ENCODE data around the gene SDHAF4.
"Not testable (repeated sequence)": the region's sequence is repeated elsewhere in the genome, so short reads cannot be mapped to it uniquely, and the experiment has no call there.

Gene SDHAF4

DNA sequence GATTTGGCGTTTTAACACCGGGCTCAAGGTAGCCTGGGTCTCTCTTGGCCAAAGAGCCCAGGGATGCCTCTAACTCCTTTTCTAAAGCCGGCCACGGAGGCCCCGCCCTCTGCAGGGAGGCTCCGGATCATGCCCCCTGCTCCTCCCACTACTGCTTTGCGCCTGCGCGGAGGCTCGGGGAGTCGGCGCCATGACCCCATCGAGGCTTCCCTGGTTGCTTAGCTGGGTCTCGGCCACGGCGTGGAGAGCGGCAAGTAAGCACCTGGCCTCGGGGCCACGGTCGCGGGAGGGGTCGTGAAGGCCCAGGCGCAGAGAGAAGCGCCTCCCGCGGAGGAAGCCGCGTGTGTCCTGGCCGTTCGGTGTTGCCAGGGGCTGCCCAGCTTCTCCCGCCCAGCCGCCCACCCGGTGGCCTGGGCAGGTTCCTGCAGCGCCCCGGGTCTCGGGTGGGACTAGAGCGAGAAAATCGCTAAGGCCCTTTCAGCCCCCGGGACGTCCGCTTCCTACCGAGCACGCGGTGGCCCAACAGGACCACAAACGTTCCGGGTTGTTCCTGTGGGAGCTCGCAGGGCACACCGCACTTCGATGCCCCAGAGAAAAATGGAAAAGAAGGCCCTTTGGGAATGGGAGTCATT, at the start of gene SDHAF4:
TSS of gene SDHAF4 (plus strand) at position 180 of the 632 bp plus-strand sequence. CDS start at position 191, 11 bp downstream.
- peak; percentile 43 for DNase-seq

DNA sequence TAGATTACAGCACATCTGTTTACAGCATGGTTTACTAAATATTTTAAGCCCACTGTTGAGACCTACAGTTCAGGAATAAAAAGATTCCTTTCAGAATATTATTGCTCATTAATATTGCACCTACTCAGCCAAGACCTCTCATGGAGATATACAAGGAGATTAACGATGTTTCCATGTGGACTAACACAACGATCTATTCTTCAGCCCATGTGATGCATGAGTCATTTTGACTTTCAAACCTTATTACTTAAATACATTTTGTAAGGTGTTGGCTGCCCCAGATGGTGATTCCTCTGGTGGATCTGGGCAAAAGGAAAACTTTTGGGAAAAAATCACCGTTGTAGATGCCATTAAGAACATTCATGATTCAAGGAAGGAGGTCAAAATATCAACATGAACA, 48.0 kb upstream of the SDHAF4 start:
- no peak for DNase-seq

DNA sequence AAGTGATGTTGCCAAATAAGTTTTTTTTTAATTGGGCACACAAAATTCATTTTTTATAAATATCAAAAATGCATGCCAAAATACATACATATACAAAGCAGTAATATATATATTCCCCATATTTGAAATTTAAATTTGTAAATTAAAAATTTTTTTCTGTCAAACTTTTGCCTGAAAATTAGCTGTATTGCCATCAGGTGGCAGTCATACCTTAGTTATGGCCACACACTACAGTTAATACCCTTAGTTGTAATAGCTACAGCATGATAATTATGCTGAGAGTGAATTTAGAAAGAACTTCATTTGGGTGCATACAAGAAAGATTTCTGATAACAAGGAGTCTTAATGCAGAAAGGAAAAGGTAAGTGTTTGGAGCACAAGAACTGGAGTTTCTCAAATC, 46.2 kb upstream of the SDHAF4 start:
- no peak for DNase-seq

DNA sequence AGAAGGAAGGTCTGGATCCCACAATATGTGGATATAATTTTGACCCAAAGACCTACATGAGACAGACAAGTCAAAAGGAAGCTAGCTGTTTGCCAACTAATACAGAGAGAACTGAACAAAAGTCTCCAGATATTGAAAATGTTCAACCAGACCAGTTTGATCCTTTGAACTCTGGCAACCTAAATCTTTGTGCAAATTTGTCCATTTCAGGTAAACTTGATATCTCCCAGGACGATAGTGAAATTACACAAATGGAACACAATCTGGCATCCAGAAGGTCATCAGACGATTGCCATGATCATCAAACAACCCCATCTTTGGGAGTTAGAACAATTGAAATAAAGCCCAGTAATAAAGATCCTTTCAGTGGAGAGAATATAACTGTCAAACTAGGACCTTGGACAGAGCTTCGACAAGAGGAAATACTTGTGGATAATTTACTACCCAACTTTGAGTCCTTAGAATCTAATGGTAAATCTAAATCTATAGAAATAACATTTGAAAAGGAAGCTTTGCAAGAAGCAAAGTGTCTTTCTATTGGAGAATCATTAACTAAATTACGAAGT, 41.9 kb upstream of the SDHAF4 start:
- no peak for DNase-seq

DNA sequence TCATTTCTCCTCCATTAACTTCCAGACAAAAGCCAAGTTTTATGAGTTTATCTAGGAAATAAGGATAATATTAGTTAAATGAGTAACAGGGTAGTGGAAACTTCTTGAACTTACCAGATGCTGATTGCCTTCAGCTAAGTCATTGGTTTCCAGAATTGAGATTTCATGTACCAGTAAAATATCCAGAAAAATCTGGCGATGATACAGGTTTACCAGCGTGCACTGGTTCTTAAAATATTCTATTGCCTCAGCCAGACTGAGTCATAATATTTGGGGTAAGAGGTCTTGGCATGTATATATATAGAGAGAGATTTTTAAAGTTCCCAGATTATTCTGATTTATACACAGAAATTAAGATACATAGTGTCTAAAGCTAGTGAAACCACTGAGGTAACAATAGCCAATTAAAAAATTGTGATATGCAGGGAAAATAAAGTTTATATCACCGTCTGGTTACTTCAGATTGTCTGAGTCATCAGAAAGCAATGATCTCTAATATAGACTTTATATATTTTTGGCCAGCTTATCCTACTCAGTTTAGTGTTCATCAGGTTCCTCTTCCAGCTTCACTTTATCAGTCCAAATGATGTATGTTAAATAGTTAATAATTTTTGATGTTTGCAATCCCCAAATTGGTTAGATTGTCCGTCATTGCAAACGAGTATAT, 39.5 kb upstream of the SDHAF4 start:
- DNase-seq, result no peak

DNA sequence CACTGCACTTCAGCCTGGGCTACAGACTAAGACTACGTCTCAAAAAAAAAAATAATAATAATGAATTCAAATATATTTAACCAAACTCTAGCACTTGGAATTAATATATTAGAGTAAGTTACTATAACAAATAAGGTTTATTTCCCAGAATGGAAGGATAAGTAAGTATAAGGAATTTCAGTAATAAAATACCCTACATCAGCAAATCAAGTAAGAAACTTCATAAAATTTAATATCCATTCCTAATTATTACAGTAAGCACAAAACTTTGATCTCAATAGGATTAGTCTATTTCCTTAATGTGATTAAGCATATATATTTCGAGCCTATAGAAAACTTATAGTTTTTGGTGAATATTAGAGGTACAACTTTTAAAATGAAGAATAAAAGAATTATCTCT, 36.7 kb upstream of the SDHAF4 start:
- DNase-seq, result no peak

DNA sequence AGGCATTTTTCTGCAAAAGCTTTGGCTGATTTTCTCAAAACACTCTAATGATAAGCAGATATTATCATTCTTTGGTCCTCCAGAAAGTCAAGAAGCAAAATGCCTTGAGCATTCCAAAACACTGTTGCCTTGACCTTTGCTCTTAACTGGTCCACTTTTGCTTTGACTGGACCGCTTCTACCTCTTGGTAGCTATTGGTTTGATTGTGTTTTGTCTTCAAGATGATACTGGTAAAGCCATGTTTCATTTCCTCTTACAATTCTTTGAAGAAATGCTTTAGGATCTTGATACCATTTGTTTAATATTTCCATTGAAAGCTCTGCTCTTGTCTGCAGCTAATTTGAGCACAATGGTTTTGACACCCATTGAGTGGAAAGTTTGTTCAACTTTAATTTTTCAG, 35.6 kb upstream of the SDHAF4 start:
- DNase-seq, result no peak

DNA sequence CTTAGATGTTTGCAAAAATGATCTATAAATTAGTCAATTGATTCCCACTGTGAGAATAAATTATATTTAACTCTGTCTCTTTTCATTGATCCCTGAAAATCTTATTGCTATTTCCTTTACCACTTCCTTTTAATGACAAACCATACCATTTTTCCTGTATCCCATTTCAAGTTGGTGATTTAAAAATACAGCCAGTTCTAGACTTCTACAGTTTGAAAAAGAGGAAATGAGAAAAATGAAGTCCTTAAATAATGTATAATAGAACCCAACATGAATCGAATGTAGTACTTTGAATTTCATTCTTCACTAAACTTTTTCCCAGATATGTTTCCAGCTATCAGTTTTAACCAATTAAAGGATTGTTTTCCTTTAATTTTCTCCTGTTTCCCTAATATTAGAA, 29.5 kb upstream of the SDHAF4 start:
- no peak for DNase-seq

DNA sequence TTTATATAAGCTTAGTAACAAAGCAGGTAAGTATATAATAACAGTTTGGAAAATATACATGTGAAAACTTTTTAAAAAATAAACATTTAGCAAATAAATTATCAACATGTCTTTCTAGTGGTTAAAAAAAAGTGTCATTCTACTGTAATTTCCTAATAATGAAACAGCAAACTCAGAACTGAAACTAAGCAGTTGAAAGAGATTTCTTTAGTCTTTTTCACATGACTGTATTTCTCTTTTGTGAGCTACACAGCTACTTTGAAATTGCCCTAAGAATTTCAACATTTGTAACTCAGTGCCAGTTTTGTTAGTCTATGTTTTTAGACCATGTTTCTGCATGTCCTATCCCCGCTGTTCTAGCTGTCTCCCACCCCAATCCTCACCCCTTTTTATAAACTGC, 28.4 kb upstream of the SDHAF4 start:
- no peak for DNase-seq

DNA sequence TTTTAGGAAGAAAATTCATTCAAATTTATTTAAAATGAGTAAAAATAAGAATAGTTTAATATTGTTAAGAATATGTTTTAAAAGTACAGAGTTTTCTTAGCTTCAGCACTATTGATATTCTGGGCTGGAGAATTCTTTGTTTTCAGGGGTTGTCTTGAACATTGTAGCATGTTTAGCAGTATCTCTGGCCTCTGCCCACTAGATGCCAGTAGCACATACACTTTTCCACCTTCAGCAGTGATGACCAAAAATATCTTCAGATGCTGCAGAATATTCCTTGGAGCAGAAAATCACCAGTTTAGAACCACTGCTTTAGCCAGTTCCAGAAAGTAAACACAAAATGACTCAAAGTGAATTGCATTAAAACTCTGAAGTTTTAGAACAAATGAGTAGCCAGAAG, 19.4 kb upstream of the SDHAF4 start:
- DNase-seq, result no peak

DNA sequence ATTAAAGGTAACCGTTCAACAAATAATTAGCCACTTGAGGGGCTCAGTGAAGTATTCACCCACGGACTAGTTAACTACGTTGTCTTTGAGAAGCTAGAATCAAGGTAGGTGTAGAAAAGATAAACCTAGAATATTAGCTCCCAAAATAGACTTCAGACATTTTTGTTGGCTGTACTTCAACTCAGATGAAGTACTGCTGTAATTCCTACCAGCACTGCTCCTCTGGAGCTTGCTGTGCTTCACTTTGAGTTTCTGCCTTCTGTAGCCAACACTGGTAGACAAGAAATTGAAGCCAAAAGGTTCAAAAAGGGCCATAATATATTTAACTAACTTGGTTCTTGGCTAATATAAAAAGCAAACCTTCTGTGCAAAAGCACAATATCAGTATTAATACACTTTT, 18.8 kb upstream of the SDHAF4 start:
- DNase-seq, result no peak

DNA sequence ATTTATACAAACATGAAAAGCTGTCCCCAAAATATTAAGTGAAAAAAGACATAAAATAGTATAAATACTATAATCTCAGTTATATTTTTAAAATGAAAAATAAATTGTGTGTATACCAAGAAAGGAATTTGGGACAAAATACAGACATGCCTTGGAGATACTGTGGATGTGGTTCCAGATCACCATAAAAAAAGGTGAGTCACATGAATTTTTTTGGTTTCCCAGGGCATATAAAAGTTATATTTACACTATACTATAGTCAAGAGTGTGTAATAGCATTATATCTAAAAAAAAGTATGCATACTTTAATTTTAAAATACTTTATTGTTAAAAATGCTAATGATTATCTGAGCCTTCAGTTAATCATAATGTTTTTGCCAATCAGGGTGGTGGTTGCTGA, 17.4 kb upstream of the SDHAF4 start:
- no peak for DNase-seq

DNA sequence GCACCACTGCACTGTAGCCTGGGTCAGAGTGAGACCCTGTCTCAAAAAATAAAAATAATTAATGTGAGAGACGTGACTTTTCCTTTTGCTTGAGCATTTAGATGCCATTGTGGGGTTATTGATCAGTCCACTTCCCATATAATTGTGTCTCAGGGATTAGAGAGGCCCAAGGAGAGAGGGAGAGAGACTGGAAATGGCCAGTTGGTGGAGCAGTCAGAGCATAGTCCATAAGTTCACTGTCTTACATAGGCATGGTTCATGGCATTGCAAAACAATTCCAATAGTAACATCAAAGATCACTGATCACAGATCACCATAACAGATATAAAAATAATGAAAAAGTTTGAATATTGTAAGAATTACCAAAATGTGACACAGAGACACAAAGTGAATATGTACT, 15.2 kb upstream of the SDHAF4 start:
- no peak for DNase-seq

DNA sequence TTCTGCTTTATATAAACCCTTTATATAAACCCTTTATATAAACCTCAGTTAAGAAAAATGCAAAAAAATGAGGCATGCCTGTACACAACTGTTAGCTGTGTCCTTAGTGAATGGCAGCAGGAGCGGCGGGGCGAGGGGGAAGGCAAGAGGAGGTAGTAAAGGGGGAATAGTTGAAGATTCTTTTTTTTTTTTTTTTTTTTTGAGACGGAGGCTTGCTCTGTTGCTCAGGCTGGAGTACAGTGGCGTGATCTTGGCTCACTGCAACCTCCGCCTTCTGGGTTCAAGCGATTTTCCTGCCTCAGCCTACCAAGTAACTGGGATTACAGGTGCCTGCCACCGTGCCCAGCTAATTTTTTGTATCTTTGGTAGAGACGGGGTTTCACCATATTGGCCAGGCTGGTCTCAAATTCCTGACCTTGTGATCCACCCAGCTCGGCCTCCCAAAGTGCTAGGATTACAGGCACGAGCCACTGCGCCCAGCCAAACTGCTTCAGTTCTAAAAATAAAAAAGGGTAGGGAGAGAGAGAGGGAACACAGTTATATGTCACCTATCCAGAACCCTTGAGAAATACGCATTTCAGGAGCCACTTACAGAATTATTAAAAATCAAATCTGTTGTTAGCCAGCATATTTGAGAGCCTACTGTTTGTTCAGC, 14.3 kb upstream of the SDHAF4 start:
- not testable (repeated sequence) for DNase-seq

DNA sequence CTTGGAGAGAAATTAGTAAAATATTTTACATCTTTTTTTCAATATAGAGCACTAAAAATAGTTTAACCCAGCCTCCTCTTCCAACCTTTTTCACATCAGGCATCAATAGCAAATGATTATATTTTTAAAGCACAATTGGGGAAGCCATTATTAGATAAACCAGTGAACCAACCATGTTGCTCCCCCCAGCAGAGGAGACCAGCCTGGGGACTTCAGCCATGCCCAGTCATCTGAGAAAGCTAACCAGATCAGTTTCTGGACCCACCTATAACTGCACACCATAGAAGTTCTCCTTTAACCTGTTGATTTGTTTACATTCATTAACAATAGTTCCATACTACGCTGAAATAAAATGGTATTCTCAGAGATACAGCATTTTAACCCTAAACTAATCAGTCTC, 13.8 kb upstream of the SDHAF4 start:
- no peak for DNase-seq

DNA sequence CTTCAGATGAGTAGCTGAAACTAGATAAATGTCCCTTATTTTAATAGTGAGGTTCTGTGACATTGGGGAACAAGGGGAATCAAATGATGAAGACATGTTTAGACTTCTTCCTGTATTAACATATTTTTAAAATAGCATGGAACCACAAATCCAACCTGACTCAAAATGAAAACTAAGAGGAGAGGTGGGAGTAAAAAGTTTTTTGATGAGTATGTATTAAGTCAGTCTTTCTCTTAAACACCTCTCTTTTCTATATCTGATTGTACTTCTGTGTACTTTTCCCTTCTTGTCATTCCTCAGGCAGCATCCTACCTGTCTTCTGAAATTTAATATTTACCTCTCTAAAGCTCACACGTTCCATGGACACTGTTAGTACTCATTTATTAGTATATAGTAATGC, 8.7 kb upstream of the SDHAF4 start:
- DNase-seq, result no peak

DNA sequence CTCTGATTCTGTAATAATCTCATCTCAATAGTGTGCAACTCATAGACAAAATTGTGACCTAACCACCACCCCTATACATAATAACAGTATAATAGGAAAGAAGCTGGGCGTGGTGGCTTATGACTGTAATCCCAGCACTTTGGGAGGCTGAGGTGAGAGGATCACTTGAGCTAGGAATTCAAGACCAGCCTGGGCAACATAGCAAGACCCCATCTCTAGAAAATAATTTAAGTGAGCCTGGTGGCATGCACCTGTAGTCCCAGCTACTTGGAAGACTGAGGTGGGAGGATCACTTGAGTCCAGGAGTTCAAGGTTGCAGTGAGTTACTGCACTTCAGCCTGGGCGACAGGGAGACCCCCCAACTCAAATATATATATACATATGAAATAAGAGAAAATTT, 4.3 kb upstream of the SDHAF4 start:
- not testable (repeated sequence) for DNase-seq

DNA sequence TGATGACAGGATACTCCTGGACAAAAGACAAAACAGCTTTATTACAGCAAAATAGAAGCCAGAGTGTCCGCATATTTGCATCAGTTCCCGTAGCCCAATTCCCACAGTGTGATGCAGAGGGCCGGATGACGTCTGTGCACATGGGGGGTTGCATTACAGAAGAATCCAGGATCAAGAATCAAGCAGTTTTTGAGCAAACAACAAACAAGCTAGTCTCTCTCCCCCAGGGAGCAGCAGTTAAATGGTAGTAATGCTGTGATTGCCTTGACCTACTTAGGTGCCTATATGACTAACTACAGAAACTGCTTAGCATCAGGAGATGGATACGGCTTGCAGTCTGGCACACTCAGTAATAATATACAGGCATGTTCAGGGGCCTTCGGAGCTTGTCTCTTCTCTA, 3.2 kb upstream of the SDHAF4 start:
- DNase-seq, result no peak

DNA sequence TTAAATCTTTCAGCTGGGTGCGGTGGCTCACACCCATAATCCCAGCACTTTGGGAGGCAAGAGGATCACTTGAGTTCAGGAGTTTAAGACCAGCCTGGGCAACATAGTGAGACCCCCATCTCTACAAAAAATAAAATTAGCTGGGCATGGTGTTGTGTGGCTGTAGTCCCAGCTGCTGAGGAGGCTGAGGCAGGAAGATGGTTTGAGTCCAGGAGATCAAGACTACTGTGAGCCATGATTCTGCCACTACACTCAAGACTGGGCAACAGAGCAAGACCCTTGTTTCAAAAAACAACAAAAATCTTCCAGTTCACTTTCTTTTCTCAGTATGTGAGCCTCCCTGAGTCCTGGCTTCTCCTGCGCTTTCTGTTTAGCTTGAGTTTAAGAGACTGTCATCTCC, 7.9 kb downstream of the SDHAF4 start:
- DNase-seq, result no peak

DNA sequence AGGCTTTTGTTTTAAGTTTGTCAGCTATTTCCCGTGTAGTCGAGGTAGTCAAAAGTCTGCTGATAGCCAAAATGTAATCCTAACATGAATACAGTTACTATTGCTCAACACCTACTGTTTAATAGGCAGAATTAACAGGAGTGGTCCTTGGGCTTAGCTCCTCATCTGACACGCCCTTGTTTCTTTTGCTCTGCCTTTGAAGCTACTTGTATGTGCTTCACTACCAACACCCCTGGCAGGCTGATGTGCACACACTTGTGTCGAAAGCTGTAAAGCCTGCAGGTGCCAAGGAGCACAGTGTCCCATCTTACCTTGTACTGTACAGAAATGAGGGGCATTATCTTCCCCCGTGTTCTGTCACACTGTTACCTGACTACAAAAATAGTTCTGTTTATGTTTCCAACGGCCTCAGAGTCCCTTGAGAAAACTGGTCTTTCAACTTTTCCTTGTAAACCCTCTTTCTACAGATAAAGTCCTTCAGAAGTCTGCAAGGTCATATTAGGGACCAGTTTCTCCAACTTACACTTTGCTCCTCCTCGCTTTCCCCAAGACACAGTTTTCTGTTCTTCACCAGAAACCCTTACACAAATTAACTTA, 9.3 kb downstream of the SDHAF4 start:
- no peak for DNase-seq

DNA sequence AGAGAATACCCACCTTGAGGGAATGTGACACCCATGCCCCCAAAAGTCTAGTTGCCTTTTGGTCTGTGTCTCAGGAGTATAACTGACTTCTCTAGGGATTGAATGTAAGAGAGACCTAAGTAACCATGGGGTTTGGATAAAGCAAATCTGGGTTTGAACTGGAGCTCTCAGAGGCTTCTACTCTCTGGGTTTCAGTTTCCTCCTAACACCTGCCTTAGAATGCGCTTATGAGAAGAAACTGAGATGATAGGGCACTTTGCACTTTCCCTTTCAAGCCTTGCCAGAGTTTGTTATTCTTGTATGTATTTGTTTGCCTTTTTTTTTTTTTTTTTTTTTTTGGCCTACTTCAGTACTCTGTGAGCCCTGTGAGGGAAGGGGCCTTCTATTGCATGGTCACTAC, 19.4 kb downstream of the SDHAF4 start:
- no peak for DNase-seq

DNA sequence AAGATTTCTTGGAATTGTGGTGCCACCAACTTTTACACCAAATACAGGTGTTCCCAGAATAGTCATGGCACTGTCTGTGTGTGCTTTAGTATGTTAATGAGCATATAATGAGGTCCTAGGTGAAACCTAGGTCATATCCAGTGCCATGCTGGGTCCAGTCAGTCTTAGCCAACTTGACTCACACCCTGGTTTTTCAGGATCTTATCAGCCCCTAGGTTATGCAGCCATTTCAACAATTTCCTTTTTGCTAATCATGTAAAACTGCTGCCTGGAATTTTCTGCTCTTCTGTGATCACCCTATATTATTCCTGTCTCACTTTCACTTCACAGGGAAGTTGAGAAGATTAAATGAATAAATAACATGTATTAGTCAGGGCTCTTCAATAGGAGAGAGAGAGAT, 23.7 kb downstream of the SDHAF4 start:
- DNase-seq, result no peak

DNA sequence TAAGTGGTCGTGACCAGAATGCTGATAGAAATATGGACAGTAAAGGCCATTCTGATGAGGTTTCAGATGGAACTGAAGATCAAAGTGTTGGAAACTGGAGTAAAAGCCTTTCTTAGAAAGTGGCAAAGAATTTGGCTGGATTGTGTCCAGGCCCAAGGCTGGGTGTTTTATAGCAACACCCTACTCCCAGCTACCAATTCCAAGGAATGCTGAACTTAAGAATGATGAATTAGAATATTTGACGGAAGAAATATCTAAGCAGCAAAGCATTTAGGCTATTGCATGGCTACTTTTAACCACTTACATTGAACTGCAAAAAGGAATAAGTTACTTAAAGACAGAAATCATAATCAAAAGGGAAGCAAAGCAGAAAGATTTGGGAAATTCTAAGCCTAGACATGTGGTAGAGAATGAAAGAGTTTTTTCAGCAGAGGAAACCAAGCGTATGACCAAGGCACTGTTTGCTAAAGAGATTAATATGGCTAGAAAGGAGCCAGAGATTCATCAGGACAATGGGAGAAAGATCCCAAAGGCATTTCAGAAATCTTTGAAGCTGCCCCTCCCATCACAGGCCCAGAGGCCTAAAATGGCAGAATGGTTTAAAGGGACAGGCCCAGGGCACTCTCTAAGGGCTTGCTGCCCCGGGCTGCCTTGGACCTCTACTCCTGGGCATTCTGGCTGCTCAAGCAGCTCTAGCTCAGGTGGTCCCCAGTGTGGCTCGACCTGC, 25.8 kb downstream of the SDHAF4 start:
- DNase-seq, result no peak
